Activated CD8-positive, alpha-beta memory T cell treated with anti-CD3 and anti-CD28 coated beads, Interleukin-2, amount 50 U/mL, for 1 hour (primary cell): ENCODE results near the gene AK5.
"Not testable (repeated sequence)": the region's sequence is repeated elsewhere in the genome, so short reads cannot be mapped to it uniquely, and the experiment has no call there.

Experiments
- DNase-seq: peaks from one replicate; pipeline ENCODE4 v3.0.0-alpha.2; 2020; ENCODE audit errors: extremely low read depth

Gene AK5

DNA sequence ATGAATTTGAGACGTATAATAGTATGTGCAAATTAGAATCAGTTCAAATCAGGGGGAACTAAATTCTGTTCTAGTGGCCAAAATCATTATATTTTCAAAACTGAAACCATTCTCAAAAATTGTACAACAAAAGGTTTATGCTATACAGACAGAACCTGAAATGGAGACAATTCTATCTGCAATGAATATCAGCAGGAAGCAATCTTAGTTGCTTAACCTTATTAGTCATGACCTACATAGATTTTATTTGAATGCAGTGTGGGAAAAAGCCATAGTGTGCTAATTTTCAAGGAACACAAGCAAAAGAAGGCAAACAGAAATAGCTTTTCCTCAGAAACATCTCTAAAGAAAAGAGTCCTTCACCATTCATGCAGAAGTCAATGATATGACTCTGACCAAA is 6.5 kb downstream of the AK5 start:
- DNase-seq: no peak

DNA sequence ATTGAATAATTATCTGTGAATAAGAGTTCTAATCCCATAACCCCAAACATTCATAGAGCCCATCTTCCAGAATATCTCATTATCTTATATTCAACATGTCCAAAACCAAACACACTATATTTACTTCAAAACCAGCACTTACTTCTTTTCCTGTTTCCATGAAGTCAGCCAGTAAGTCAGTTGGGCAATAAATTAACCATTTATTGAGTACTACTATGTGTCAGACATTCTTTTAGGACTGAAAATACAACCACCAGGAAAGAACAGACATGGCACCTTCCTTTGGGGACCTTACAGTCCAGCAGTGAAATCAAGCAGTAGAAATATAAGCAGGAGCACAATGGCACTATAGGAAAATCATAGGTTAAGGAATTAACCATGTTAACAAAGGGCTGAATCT is 8.8 kb downstream of the AK5 start:
- DNase-seq: no peak

DNA sequence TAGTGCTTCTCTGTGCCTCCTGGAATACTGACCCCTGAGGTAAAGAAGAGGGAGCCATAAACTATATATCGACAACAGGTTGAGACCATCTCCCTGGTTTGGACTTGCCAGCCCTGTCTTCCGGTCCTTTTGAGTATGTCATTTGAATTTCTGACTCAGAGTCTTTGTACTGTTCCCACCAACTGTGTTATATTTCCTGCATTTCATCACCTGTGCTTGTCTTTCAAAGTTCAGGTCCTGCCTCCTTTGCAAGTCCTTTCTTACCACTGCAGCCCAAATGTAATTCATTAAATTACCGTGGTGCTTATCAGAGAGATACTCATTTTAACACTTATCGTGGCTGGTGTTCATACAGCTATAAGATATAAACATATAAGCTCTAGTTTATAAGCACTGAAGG is 10.7 kb downstream of the AK5 start:
- no peak for DNase-seq

DNA sequence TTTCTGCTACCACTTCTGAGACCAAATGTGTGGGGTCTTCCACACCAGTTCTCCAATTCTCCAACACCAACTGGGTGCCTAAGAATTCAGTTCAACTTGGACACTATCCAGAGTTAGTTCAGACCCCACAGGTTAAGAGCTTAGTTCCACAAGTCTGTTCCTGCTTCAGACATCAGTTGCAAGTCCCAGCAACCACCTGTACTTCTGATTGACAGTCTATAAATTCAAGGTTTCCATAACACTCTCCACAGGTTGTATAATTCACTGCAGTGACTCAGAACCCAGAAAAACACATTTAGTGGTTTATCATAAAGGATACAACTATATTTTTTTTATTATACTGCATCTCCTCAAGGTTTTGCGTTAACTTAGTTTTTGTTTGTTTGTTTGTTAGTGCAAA is 18.7 kb downstream of the AK5 start:
- no peak for DNase-seq

DNA sequence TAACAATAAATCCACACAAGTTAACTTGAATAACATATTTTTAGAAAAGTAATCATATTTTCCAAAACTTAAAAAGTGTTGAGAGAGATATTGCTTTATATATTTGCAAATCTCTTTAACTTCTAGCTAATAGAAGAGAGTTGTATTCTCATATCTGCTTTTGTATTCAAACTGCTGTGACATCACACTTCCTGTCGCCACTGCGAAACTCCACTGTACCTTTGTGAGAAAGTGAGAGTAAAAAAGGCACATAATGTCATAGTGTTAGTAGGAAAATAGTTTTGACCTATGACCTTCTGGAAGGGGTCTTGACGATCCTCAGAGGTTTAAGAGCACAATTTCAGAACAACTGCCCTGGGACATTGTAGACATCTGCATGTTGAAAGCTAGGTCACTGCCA is 21.6 kb downstream of the AK5 start:
- DNase-seq: no peak

DNA sequence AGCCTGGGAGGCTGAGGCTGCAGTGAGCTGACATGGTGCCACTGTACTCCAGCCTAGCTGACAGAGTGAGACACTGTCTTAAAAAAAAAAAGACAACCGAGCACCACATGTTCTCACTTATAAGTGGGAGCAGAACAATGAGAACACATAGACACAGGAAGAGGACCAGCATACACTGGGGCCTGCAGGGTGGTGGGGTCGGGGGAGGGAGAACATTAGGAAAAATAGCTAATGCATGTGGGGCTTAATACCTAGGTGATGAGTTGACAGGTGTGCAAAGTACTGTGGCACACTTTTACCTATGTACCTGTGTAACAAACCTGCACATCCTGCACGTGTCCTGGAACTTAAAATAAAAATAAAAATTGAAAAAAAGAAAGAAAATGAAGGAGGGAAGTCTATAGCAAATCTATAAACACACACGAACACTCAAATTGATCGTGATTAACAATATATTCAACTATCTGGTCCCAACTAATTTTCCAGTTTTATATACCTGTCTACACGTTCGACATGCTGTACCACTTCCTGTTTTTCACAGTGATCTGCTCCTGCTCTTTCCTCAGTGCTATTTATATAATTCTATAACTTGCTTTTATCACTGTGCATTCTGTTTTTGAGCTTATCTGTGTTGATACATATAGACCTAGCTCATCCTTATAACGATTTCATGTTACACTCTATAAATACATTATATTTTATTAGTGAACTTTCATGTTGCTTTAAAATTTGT is 27.2 kb downstream of the AK5 start:
- DNase-seq: no peak

DNA sequence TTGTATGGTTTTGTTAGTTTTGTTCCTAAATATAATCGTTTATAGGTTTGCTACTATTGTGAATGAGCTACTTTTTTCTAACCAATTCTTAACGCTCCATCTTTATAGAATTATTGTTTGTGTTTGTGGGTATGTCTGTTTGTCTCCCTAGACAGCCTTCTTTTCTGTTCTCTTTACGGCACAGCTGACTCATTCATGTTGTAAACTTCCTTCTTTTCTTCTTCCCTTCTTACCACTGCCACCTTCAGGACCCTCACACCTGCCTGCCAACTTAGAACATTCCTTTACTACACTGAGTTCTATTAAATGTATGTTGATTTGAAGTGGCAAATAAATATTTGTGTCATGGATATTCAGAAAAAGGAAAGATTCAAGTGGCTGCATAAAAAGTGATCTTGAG is 29.1 kb downstream of the AK5 start:
- DNase-seq: no peak

DNA sequence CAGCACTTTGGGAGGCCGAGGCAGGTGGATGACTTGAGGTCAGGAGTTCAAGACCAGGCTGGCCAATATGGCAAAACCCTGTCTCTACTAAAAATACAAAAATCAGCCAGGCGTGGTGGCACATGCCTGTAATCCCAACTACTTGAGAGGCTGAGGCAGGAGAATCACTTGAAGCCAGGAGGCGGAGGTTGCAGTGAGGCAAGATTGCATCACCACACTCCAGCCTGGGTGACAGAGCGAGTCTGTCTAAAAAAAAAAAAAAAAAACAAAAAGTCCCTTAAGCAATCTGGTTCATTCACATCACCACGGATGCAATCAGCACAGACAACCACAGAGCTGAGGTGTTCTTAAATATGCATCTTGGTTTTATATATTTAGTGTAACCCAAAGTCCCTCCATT is 30.5 kb downstream of the AK5 start:
- not testable (repeated sequence) for DNase-seq

DNA sequence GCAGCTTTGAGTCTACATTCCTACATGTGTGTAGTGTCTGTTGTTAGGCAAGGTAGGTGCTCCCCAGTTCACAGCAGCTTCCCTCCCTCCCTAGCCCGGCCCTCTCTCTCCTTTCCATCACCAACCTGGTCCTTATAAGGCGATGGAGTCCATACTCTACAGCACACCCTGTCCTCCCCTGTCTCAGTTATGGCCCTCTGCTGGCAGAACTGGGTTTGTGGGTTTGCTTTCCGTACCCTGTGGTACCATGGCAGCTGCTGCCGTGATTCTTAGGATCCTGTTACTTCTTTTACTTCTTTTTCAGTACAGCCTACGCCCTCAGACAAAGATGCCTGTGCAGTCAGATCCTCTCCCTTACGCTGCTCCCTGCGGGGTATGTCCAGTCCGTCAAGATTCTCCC is 31.7 kb downstream of the AK5 start:
- DNase-seq: no peak

DNA sequence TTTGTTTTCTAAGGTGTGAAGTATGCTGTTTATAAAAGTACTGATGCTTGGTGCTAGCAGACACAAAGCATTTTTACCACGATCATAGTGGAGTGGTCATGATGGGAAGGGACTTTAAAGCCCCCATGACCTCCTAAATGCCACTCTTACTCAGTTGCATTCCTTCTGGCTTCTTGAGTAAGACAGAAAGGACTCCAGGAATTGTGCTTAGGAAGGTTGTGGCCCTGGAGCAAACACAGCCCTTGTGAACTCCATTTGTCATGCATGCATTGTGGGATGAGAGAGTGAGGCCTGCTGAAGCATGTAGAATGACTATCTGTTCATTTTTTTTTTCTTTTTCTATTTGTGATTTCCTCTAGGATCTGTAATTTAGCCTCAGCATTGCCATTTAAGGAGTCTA is 34.2 kb downstream of the AK5 start:
- no peak for DNase-seq

DNA sequence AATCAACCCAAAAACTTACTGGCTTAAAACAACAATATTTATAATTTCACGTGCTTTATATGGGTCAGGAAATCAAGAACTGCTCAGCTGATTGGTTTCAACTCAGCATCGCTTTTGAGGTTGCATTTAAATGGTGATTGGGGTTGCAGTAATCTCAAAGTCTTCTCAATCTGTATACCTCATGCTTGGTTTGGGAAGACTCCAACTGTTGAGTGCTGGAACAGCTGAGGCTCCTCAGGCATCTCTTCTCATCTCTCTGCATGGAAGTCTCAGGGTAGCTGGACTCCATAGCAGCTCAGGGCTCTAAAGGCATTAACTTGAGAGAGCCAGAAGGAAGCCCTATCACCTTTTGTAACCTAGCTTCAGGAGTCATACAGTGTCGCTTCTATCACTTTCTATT is 35.1 kb downstream of the AK5 start:
- DNase-seq: no peak

DNA sequence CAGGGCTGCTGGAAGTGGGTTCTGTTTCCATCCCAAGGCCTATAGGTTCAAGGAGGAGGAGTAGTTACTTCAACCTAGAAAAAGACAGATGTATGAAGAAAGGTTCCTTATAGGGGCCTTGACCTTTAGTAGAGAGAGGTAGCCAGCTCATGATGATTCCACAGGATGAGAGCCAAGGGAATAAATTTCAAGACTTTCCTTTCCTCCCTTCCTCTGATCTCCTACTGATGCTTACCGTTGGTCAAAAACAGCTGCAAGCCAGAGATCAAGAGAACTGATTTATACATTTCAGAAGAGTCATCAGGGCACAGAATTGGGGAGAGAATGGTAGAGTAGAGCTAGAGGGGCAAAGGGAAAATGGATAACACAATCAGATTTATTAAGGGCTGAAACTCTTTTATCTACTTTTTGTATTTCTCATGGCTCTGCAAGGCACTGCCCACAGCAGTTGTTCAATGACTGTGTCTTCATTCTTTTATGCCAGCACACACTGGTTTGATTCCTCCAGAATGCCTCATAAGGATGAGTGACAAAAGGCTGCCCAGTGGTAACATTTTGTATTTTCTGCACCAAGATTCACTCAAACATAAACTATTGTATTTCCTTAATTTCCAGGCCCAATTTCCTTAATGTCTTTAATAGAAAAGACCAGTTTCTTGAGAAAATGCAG is 37.4 kb downstream of the AK5 start:
- no peak for DNase-seq

DNA sequence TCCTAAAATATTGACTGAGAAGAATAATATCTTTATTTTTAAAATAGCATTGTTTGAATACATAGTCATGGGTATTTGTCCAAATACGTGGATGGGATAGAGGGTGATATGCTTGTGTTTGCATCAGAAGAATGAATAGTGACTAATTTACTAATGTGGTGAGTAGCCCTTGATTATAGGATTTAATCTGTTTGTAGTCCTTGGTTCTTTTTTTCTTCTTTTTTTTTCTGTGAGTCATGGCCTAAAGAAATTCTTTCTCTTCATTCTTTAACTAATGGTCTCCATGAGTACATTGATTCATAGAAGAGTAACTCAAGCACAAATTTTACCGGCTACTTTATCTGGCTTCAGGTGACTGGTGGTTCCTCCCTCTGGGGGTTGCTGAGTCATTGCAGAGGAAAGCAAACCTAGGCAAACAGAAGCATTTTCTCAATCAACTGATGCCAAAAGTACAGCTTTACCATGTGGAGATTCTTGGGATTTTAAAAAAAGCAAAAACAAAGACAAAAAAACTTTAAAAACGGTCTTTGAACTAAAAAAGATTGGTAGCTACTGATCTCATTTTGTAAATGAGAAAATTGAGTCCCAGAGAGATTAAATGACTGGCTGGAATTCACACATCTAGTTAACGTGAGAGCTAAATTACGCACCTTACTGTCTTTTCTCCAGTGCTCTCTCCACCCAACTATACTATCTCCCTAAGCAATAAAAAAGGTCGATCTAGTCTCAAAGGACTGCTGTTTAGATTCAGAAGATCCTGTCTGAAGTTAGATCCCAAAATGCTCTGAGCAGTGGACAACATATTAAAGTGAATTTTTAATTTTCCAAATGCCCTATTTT is 40.5 kb downstream of the AK5 start:
- DNase-seq: no peak

DNA sequence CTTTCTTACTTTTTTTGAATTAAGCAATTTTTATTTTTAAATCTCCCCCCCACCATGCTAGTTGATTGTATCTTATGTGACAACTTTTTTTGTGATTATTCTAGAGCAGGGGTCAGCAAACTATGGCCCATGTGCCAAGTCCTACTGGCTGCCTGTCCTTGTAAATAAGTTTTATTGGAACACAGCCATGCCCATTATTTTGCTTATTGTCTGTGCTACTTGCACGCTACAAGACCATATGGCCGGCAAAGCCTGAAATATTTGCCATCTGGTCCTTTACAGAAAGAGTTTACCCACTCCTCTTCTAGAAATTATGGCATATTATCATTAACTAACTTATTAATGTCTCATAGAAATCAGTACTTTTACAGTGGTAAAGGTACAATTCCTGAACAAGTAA is 51.7 kb downstream of the AK5 start:
- no peak for DNase-seq

DNA sequence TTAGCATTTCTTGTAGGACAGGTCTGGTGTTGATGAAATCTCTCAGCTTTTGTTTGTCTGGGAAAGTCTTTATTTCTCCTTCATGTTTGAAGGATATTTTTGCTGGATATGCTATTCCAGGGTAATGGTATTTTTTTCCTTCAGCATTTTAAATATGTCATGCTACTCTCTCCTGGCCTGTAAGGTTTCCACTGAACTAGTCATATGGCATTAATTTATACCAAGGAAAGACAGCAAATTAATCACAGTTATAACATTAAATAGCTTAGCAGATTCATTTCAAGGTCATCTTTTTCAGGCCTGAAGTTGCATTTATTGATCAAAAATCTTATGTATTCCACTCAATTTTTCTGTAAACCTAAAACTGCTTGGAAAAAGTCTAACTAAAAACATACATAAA is 54.9 kb downstream of the AK5 start:
- DNase-seq: no peak

DNA sequence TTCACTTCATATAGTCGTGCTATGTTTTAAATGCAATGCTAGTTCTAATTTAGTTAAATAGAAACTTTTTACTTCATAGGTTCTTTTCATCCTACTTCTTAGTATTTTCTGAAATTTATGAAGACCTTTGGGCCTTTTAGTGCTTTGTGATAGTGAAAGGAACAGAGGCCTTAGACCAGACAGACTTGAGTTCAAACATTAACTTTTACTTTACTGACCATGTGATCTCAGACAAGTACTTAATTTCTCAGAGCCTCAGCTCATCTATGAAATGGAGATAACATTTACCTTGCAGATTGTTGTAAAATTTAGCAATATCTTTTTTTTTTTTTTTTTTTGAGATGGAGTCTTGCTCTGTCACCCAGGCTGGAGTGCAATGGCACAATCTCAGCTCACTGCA is 57.5 kb downstream of the AK5 start:
- no peak for DNase-seq

DNA sequence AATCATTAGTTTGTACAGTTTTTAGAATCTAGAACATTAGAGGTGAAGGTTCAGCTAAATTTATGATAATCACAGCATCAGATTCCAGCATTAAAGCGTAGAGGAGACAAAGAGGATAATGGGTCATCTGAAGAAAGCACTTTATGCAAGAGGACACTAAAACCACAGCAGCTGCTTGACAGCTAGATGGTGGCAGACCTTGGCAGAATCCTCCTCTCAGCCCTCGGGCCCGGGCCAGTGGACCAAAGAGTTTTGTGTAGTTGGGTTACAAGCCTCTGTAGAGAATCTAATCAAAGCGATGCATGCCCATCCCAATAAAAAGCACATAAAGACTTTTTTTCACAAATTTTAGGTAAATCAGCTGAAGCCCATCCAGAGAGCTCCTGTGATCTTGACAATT is 59.4 kb downstream of the AK5 start:
- DNase-seq: no peak

DNA sequence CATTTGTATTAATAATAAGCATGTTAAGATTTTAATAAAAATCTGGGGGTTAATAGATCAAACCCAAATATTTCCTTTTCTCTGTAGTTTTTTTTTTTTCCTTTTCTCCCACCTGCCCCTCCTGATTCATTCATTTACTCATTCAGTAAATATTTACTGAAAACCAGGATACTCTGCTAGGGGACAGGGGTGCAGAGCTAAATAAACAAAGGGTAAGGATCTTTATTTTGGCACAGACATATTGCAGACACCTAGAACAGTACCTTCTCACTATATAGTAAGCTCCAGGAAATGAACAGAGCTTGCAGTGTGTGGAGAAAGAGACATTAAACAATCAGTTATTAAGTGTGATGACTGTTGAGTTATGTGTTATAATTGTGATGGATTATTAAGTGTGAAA is 60.9 kb downstream of the AK5 start:
- no peak for DNase-seq

DNA sequence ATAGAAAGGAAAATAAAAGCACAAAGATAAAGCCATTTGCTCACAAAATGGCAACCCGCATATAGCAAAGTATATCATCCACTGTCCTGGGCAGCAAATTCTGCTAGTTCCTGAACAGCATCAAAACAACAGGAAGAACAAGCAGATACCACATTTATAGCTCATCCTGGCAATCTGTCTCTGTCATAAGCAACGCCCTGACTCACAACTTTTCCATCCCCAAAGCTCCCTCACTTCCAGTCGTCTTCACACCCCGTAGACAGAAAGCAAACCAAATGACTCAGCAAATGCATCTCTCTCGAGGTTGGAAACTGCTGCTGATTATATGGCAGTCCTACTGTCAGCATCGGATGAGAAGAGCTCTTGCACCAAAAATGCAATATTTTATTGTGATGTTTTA is 65.8 kb downstream of the AK5 start:
- DNase-seq: no peak

DNA sequence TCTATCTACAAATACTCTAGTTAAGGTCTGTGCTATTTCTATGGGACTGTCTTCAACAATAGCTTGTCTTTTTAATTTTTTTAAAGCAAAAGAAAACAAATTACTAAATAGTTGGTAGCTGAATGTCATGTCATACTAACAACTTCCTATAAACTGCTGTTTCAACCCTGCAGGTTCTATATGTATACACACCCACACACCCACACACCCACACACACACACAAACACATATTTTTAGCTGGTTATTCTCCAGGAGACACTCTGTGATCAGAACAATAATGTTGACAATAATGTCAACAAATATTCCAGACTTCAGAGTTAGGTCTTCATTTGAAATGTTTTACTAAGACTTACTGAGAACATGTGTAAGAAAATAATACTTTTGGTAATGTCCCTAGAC is 66.7 kb downstream of the AK5 start:
- no peak for DNase-seq

DNA sequence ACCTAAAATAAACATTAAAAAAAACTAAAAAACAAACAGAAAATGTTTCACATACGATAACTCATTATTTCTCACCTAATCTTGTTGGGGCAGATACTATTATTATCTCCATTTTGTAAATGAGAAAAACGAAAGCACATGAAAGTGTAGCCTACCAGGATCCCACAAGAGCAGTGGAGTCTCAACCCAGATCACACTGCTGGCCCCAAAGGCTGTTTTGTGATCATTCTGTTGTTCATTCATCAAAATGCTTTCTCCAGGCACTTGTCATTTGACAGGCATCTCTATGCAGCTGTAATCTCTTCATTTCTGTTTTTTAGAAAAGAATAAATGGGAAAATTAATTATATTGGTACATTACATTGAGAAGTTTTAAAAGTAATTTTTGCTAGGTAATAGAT is 67.5 kb downstream of the AK5 start:
- DNase-seq: no peak

DNA sequence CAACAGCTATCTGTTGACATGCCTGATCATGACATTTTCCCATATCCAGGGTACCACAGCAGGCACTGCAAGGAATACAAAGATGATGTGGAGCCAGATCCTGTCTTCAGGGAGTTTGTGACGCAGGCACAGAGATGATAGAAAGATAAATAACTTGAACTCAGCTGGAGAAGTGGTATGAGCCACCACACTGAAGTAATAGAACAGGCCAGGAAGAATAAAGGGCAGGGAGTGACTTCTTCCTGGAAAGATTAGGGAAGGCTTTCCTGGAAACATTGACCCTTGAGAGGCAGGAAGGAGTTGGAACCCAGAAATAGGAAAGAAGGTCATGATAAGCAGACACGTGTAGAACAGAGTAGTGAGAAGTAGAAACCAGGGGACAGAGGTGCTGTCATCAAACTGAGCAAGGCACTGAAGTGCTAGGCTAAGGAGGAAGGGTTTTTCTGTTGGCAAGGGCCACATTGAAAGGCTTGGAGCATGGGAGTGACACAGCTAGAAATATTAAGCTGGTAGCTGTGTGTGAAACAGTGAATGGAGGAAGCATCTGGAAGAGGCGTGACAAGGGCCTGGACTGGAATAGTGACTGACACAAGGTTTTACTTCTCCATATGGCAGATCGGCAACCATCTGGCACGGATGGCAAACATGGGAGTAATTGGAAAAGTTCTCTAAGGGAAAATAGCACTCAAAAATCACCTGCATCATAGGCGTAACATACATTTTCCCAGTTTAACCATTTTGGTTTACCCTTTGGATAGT is 68.4 kb downstream of the AK5 start:
- DNase-seq: no peak
